Kidney (tissue), 14 donors: ENCODE data around the gene TSKU. TPM values are rescaled to one million over a fixed set of nuclear protein-coding genes. Genes with fewer than 3 reads are reported as not detected.

Experiments
- DNase-seq, 5 donors: peaks; one replicate each; pipeline ENCODE4 v3.0.0-alpha.2; 2013 to 2020
- FAIRE-seq: peaks from 2 replicates; lab custom pipeline; 2012; peaks lifted over from hg19 to GRCh38; lab: Jason Lieb, UNC
- H3K27ac ChIP-seq, 2 donors: one replicate each; pipeline ENCODE4 v1.7.0; 2013; ENCODE audit warnings: low read depth in 2 of 2, low read length in 2 of 2, inconsistent platforms in 1 of 2
- H3K27me3 ChIP-seq: one replicate; pipeline ENCODE4 v1.7.1; 2013; ENCODE audit warnings: low read length, inconsistent platforms; ENCODE audit not compliant: control insufficient read depth, insufficient read depth
- H3K36me3 ChIP-seq, 3 donors: one replicate each; pipeline versions ENCODE4 v1.7.0 to v1.7.1; 2013; ENCODE audit warnings: low read length in 3 of 3, control low read depth in 1 of 3, inconsistent platforms in 1 of 3; ENCODE audit not compliant: insufficient read depth in 3 of 3, control insufficient read depth in 2 of 3
- H3K4me1 ChIP-seq, 3 donors: one replicate each; pipeline versions ENCODE4 v1.7.0 to v1.7.1; 2013; ENCODE audit warnings: low read length in 3 of 3, inconsistent platforms in 1 of 3, low read depth in 1 of 3; ENCODE audit not compliant: control insufficient read depth in 2 of 3, insufficient read depth in 2 of 3
- H3K4me3 ChIP-seq, 3 donors: one replicate each; pipeline versions ENCODE4 v1.7.0 to v1.8.1; 2013; ENCODE audit warnings: low read length in 3 of 3, control low read depth in 1 of 3, inconsistent platforms in 1 of 3
- H3K9ac ChIP-seq, 3 donors: one replicate each; pipeline versions ENCODE4 v1.7.0 to v1.7.1; 2013; ENCODE audit warnings: low read length in 3 of 3, control low read depth in 1 of 3, inconsistent platforms in 1 of 3
- H3K9me3 ChIP-seq, 3 donors: one replicate each; pipeline versions ENCODE4 v1.7.0 to v1.7.1; 2013; ENCODE audit warnings: low read length in 3 of 3, control low read depth in 1 of 3, inconsistent platforms in 1 of 3; ENCODE audit not compliant: control insufficient read depth in 2 of 3, insufficient read depth in 1 of 3
- intact Hi-C: fragments of 100-400 bp; cut with DNase I; formaldehyde crosslinking; loops from one replicate; pipeline ENCODE4 v1.11.1; 2022
- polyA plus RNA-seq: library from polyadenylated mRNA; stranded (reverse); fragments of 350-450 nt; fragmentation: Illumina TruSeq; extraction: RNeasy Lipid Tissue Mini Kit (QIAGEN cat#74804); gene quantifications from one replicate; pipeline ENCODE4 v1.2.3, GENCODE V29; 2014; ENCODE audit warnings: low read depth, low replicate concordance; ENCODE audit not compliant: insufficient read depth
- total RNA-seq: library from RNA; stranded (reverse); fragmentation: NEBNext Ultra II Directional; extraction: Animal tissue kit (Norgen Biotek cat#: 25700); gene quantifications from one replicate; pipeline ENCODE4 v1.2.1, GENCODE V29; 2021
- TF ChIP-seq, protein P1 (sequence below): IDR thresholded peaks from 3 replicates; pipeline ENCODE4 v1.5.1; 2012; ENCODE audit warnings: mild to moderate bottlenecking, moderate library complexity, borderline replicate concordance; ENCODE audit not compliant: insufficient read depth; ENCODE audit errors: extremely low read depth
- donor health status: control.
- donor health status: control.
- donor health status: control.
- donor health status: control.
- donor health status: control.
- donor health status: DM: yes; HTN: yes; CAD: no.
- donor health status: Normal renal cell carcinoma (clear cell type).

TSKU gene
- total and polyA plus RNA-seq, 2 donors from 2014 or later: 27.3 to 41.0 TPM

DNA sequence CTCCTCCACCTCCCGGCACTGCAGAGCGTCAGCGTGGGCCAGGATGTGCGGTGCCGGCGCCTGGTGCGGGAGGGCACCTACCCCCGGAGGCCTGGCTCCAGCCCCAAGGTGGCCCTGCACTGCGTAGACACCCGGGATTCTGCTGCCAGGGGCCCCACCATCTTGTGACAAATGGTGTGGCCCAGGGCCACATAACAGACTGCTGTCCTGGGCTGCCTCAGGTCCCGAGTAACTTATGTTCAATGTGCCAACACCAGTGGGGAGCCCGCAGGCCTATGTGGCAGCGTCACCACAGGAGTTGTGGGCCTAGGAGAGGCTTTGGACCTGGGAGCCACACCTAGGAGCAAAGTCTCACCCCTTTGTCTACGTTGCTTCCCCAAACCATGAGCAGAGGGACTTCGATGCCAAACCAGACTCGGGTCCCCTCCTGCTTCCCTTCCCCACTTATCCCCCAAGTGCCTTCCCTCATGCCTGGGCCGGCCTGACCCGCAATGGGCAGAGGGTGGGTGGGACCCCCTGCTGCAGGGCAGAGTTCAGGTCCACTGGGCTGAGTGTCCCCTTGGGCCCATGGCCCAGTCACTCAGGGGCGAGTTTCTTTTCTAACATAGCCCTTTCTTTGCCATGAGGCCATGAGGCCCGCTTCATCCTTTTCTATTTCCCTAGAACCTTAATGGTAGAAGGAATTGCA, 13.5 kb downstream of the TSKU start:
- TF ChIP-seq, protein P1, sequence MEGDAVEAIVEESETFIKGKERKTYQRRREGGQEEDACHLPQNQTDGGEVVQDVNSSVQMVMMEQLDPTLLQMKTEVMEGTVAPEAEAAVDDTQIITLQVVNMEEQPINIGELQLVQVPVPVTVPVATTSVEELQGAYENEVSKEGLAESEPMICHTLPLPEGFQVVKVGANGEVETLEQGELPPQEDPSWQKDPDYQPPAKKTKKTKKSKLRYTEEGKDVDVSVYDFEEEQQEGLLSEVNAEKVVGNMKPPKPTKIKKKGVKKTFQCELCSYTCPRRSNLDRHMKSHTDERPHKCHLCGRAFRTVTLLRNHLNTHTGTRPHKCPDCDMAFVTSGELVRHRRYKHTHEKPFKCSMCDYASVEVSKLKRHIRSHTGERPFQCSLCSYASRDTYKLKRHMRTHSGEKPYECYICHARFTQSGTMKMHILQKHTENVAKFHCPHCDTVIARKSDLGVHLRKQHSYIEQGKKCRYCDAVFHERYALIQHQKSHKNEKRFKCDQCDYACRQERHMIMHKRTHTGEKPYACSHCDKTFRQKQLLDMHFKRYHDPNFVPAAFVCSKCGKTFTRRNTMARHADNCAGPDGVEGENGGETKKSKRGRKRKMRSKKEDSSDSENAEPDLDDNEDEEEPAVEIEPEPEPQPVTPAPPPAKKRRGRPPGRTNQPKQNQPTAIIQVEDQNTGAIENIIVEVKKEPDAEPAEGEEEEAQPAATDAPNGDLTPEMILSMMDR: no peak
- no peak for DNase-seq
- FAIRE-seq: no peak
- Histone ChIP-seq H3K4me3 (no peak overlapping the region), H3K27me3 (no peaks in the 10 kb centered on the region), H3K9ac (no peak overlapping the region), H3K27ac (peak overlapping the region in 1 of 2 donors; percentile 48), H3K4me1 (peaks cover 0 to 35% (median 18%) of the 10 kb centered on the region in 3 donors), H3K36me3 (peaks cover 0 to 3% (median 0%) of the 10 kb centered on the region in 3 donors), H3K9me3 (no peaks in the 10 kb centered on the region)
- intact Hi-C loops: loop anchor here (5.0 kb wide), 1 partner anchor 64 kb away; no protein-coding TSS in a partner anchor

DNA sequence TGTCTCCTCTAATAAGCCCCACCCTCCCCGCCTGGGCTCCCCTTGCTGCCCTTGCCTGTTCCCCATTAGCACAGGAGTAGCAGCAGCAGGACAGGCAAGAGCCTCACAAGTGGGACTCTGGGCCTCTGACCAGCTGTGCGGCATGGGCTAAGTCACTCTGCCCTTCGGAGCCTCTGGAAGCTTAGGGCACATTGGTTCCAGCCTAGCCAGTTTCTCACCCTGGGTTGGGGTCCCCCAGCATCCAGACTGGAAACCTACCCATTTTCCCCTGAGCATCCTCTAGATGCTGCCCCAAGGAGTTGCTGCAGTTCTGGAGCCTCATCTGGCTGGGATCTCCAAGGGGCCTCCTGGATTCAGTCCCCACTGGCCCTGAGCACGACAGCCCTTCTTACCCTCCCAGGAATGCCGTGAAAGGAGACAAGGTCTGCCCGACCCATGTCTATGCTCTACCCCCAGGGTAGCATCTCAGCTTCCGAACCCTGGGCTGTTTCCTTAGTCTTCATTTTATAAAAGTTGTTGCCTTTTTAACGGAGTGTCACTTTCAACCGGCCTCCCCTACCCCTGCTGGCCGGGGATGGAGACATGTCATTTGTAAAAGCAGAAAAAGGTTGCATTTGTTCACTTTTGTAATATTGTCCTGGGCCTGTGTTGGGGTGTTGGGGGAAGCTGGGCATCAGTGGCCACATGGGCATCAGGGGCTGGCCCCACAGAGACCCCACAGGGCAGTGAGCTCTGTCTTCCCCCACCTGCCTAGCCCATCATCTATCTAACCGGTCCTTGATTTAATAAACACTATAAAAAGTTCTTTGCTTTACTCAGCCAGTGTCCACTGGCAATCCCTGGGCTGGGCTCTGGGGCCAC, 14.4 kb downstream of the TSKU start:
- DNase-seq (no peak), FAIRE-seq (no peak)
- H3K36me3 ChIP-seq: peaks cover 0 to 3% (median 0%) of the 10 kb centered on the region in 3 donors
- no peak overlapping the region for H3K9ac ChIP-seq
- peaks cover 0 to 35% (median 18%) of the 10 kb centered on the region in 3 donors for H3K4me1 ChIP-seq
- H3K4me3 ChIP-seq: no peak overlapping the region
- TF ChIP-seq, protein P1: no peak
- intact Hi-C loops: loop anchor here (5.0 kb wide), 1 partner anchor 65 kb away; no protein-coding TSS in a partner anchor
- no peaks in the 10 kb centered on the region for H3K27me3 ChIP-seq
- H3K27ac ChIP-seq: no peak overlapping the region
- no peaks in the 10 kb centered on the region for H3K9me3 ChIP-seq

DNA sequence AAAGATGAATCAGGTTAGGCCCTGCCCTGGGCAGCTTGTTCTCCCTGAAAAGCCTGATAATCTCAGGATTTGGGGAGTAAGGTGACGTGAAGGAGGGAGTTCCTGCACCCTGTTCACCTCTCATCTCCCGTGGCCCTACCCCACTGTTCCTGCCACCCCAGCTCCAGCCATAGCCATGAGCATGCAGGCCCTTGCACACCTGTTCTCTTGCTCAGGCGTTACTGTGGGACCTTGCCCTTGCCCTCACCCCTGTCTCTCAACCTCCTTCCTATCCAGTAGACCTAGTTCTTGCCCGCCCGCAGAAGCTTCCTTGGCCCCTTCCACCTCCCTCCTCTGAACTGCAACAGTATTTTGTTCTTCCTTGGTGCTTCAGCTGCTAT, 15.0 kb downstream of the TSKU start:
- H3K4me3 ChIP-seq: no peak overlapping the region
- no peaks in the 10 kb centered on the region for H3K27me3 ChIP-seq
- H3K9me3 ChIP-seq: no peaks in the 10 kb centered on the region
- H3K4me1 ChIP-seq: peaks cover 0 to 31% (median 14%) of the 10 kb centered on the region in 3 donors
- TF ChIP-seq, protein P1: no peak
- H3K9ac ChIP-seq: no peak overlapping the region
- no peak for DNase-seq
- FAIRE-seq: no peak
- peaks cover 0 to 3% (median 0%) of the 10 kb centered on the region in 3 donors for H3K36me3 ChIP-seq
- intact Hi-C loops: loop anchor here (5.0 kb wide), 1 partner anchor 66 kb away; no protein-coding TSS in a partner anchor
- no peak overlapping the region for H3K27ac ChIP-seq
